GM18909 (cell line): ENCODE data around the gene CARD19.
"Not testable (repeated sequence)": the region's sequence is repeated elsewhere in the genome, so short reads cannot be mapped to it uniquely, and the experiment has no call there.

Experiments
- ATAC-seq: cut with Tn5 transposase; IDR thresholded peaks from one replicate; pipeline ENCODE4 v1.9.1; 2021; ENCODE audit warnings: mild to moderate bottlenecking; ENCODE audit not compliant: unreplicated experiment, poor library complexity

CARD19 gene

DNA sequence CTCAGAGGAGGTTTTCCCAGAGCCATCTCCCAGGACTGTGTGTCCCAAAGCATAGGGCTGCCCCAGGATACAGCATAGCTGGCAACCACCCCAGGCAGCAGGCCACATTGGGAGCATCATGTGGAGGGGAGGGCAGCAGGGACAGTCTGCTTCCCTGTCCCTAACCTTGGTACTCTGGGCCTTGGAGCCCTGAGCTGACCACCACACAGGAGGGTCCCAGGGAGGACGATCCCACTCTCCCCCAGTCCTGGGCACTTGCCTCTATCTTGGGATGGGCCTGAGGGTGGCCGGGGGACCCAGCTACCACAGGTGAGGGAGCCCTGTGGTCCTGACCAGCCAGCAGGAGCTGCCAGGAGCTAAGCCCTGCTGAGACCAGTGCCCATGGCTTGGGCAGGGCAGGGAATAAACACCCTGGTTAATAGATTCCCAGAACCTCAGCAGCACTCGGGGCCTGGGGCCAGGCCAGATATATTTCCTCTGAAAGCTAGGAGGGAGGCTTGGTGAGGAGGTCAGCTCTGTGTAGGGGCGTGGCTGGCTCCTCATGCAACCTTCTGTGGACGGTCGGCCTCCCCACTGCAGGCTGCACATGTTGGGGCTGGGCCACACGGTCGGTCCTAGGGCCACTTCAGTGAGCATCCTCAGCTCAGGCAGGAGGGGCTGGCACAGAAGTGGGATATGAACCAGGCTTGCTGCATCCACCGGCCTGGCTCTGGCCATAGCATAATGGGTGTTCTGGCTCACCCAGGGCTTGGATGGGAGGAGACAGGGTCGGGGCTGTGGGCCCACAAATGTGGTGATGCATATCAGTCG, 33.9 kb downstream of the CARD19 start:
- ATAC-seq, result no peak

DNA sequence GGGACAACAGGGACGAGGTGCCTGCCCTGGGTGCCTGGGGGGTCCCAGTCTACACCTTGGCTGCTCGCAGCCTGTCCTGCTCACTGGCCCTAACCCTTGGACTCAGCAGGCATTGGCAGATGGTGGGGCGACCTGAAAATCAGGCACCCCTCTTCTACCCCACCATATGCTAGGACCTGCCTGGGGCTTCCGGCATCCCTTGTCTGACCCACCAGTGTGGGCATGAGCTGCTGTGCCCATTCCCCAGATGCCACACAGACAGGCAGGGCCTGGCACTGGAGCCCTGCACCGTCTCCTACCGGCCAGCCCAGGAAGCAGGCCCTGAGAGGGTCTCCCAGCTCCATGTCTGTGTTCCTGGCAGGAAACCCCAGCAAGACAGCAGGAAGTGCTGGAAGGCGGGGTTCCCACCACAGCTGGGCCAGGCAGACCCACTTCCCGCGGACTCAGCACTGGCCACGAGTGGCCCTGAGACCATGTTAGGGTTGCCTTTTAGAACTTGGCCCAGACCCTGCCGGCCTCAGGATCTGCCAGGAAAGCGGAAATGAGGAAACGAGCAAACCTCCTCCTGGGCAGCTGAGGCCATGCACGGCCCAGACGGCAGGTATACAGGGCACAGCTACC, 35.0 kb downstream of the CARD19 start:
- no peak for ATAC-seq

DNA sequence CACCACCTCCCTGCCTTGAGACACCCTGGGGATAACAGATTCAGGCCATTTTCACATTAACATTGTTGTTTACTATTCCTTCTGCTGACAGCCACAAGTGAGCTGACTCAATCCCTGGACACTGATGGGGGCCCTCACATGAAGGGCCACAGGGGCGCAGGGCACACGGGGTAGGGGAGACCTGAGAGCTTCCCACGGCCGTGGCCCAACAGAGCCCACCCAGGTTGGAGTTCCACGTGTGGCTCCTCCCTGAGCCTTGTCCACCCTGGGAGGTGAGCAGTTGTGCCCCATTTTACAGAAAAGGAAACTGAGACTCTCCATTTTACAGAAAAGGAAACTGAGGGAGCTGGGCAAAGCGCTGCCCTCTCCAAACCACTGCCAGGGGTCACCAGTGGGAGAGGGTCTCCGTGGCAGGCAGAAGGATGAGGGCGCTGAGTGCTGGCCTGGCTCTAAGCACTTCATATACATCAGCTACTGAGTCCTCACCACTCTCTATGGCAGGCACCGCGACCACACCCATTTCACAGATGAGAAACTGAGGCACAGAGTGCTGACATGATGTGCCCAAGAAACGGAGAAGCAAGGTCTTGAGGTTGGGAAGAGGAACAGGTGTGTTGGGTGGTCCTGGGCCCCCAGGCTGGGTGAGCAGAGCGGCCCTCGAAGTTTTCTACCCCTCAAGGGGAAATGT, 35.7 kb downstream of the CARD19 start:
- no peak for ATAC-seq

DNA sequence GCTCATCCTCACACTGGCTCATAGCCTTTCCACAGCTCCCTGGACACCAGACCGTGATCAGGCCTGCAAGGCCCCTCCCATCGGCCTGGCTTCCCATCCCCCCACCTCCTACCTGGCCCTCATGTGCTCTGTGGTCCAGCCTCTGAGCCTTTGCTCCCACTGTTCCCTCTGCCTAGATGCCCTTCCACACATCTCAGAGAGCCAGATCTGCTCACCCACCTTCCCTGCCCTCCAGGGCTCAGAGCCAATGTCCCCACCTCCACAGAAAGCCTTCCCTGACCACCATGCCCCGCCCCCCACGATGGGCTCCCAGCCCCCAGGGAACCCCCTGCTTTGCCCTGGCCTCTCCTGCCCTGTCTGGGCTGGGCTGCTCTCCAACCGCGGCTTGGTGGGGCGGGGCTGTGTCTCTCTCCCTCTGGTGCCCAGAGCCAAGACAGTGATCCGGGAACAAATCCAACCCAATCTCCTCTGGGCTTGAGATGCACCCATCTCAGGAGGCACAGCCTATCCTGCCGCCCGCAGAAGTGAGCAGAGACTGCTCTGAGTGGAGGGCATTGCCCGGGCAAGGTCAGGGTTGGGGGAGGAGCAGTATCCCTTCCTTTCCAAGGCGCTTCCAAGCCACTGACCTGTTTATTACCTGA, 36.4 kb downstream of the CARD19 start:
- no peak for ATAC-seq

DNA sequence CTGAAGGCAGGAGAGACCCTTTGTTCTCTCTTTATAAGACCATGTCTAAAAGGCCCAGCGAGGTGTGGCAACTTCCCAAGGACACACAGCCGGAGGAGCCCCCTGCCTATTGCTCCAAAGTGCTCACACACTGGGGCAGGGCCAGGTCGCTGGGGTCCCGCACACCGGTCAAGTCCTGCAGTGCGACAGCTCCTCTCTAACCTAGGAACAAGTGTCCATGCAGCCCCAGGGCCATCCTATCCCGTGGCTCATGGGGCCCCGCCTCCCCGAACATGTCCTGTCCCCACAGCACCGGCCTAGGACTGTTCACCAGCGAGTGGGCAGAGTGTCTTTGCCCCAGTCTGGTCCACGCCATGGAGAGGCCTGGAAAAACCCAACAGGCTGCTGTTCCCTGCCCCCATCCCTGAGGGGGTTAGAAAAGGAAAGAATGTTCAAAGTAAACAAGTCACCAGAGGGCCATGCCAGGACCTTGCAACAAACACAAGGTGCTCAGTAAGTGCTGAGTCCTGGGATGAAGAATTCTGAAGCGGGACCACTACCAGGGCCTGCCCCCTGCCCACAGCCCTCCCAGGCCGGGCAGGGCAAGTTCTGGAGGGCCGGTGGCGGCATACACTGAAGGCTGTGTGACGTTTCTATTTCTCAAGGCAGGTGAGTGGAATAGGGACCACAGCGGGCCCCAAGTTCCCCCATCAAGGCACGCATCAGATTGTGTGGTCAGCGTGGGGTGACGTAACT, 37.1 kb downstream of the CARD19 start:
- ATAC-seq, result no peak

DNA sequence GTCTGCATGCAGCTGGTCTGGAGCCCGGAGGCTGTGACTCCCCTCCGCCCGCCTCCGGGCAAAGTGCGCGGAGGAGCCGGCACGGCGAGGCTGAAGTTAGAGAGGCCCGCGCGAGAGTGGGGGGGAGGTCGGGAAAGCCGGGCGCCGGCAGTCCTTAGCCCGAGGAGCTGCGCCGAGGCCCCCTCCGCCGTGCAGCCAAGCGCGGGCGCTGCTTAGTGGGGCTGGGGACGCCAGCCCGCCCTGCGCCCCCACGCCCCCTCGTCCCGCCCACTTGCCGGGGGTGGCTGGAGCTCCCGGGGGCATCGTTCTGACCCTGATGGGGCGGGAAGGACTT, 37.6 kb downstream of the CARD19 start:
- peak; percentile 50 for ATAC-seq

DNA sequence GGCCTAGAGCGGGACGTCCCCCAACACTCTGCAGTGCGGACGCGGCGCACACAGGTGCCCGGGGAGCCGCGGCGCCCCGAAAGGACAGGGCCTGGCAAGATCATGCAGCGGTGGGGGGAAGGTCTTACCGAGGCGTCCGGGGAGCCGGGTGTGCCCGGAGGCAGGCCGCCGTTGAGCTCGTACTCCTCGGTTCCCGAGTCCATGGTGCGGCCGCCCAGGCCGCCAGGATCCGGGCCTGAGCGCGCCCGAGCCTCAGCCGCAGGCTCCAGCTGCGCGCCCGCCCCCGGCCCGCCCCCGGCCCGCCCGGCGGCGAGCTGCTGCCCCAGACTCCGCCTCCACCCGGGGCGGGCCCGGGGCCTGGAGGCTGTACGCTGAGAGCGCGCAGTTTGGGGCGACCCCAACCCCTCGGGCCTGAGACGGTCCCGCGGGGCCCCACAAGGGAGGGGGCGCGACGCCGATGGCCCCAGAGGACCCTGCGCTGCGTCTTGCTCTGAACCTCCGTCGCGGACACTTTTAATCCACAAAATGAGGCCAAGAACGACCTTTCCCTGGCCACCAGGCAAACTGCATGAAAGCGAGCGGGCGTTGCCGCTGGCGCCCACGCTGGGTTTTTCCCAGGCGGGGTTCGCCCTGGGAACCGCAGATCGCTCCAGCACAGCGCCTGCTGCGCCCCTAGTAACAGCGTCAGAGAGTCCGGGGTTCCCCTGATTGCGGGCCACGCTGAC, 38.2 kb downstream of the CARD19 start, which contains the start of gene NINJ1:
Gene NINJ1 (minus strand): TSS at position 237 of the 725 bp plus-strand sequence. CDS start 34 bp downstream, at position 203.
- peak; percentile 77 for ATAC-seq

DNA sequence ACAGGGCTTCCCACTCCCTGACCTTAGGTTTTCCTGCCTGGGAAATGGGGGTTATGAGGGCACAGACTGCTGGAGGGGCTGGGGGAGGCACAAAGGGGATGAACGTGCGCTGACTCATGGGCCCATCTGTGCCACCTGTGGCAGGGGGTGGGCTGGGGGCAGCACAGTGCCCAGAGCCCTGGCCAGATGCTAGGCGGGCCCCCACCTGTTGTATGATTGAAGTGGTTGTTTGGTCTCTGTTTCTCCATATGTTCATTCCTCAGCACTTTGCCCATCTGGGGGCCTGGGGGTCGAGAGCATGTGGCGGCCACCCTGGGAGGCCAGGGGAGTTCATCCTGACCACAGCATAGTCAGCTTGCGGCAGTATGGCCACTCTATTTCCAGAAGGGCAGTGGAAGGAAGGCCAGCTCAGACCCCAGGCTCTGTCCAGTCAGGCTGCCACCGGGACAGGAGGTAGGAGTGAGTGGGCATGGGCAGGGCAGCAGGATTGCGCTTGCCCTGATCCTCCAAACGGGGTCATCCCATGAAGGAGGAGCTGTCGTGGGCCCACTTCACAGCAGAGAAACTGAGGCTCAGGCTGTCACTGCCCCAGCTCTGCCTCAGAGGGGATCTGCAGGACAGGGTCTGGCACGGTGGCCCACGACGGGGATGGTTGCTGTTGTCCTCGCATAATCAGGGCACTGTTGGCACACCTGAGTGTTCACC, 38.9 kb downstream of the CARD19 start:
- no peak for ATAC-seq

DNA sequence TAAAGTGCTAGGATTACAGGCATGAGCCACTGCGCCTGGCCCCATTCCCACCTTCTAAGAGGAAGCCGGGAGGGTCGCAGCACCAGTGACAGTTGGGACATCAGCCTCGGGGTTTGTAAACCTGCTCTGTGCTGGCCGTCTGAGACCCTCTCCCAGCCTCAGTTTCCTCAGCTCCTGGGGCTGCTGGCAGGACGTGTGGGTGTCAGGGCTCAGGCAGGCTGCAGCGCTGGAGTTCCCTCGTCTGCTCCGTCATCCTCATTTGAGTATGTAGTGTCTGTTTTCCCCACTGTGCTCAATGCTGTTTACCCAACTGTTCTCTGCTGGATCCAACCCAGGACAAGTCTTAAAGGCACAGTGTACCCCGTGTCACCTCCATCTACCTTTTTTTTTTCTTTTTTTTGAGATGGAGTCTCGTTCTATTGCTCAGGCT, 40.0 kb downstream of the CARD19 start:
- no peak for ATAC-seq

DNA sequence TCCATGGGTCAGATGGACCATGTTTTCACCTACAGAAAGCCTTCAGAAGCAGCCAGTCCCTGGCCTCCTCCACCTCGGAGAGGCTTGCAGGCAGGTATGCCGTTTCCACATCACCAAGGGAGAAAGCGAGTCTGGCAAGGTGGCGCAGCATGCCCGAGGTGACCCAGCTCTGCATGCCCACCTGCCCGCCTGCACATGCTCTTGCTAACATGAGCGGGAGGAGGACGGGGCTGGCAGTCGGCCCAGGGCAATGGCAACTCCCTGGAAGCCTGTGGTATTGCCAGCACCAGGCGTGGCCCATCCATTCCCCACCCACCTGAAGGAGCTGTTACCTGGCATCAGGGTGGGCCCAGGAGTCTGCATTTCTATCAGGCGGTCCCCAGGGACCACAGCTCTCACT, 41.3 kb downstream of the CARD19 start:
- ATAC-seq, result no peak

DNA sequence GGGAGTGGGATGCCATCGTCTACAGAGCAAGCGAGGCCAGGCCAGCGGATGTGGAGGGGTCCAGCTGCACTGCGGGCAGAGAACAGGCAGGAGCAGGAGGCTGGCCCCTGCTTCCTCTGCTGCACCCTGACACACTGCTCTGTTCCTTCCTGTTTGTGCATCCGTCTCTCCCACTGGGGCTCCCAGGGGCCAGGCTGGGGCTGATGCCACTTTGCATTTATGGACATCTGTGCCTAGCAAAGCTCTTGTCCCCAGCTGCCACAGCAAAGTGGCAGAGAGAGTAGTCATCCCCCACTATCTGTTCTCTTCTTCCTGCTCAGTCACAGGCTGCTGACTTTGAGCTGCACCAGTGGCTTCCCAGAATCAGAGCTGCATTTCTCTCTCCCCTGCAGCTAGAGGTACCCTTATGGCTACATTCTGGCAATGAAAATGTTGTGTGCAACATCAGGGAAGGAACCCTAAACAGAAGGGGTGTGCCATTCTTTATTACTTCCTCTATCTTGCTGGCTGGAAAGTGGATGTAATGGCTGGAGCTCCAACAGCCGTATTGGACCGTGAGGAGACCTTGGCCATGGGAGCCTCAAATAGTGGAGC, 42.3 kb downstream of the CARD19 start:
- ATAC-seq, result no peak

DNA sequence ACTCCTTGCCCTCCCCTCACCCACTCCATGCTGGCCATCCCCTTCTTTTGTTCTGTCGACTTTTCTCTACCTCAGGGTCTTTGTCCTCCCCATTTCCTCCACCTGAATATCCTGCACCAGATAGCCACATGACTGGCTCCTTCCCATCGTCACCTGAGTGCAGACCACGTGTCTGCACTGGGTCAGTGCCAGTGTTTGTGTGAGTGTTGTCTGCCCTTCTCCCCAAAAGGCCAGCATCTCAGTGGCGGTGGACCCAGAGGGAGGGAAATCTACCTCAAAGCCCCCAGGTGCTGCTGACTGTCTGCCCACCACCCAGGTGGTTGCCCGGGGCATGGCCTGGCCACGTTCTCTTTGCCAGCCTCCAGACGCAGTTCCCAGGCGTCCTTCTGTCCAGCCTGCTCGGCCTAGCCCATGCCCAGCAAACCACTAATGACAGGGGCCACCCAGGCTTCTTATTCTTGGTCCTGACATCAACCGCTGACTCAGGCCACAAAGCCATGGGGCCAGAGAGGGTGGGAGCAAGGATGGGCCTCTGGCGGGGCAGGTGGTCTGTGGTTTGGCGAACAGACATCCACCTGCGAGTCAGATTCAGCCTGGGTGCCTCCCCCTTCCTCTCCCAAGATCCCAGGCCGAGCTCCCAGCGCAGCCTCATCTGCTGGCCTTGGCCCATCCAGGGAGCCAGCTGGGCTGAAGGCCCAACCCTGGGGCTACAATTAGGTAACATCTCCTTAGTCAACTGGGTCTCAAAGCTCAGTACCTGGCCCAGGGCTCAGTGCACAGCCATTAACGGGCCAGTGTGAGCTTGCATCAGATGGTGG, 43.6 kb downstream of the CARD19 start:
- ATAC-seq, result no peak

DNA sequence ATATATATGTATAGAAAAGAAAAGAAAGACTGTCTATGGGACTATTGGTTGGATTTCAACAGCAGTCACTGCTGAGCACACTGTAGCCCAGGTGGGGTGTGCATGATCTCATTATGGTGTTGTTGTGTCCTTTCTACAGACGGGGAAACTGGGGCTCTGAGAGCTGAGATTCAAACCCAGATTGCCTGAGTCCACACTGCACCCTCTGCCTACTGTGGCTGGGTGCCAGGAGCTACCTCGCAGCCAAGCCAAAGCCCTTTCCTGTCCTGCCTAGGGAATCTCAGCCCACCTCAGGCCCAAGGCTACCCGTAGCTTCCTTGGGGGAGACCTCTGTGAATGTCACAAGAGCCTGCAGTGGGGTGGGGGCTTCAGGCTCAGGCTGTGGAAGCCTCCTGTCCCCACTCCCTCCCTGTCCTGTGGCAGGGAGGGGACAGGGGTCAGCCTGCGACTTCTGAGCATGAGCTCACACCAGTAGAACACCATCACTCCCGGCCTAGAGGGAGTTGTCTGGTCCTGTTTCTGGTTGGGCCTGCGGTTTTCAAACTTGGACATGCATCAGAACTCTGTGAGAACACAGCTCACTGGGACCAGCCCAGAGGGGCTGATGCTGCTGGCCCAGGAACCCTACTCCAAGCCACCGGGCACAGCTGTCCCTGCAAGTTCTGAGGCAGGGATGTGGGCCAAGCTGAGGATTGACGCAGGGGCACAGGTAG, 45.9 kb downstream of the CARD19 start:
- no peak for ATAC-seq

DNA sequence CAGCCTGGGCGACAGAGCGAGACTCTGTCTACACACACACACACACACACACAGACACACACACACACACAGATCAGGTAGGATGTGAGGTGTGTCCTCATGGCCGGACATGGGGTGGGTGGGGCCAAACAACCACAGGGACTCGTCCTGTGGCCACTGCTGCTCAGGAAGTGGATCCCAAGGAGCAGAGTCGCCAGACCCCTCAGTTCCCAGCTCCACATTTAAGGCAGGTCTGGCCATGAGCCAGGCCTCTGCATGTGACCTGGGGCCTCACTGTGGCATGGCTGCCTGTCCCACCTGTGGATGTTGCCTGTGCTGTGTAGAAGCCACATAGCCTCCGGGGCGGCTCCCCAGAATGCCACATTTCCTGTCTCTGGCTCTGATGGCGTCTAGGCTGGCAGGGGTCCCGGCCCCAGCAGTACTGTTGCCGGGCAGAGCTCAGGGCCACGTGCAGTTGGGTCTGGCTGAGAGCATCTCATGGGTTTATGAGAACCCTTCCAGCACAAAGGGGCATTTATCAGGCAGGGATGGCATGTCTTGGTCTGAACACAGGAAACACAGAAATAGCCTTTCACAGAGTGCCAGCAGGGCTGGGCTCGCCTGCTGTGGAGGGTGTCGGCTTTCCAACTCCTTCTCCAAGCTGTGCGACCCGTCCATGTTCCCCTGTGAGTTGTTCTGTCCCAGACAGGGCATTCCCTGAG, 48.0 kb downstream of the CARD19 start:
- ATAC-seq, result no peak

DNA sequence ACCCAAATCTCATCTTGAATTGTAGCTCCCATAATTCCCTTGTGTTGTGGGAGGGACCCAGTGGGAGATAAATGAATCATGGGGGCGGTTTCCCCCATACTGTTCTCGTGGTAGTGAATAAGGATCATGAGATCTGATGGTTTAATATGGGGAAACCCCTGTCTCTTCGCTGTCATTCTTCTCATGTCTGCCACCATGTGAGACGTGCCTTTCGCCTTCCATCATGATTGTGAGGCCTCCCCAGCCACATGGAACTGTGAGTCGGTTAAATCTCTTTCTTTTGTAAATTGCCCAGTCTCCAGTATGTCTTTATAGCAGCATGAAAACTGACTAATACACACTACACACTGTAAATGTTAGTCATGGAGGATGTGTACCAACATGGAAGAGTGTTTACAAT, 50.7 kb downstream of the CARD19 start:
- ATAC-seq, result not testable (repeated sequence)

DNA sequence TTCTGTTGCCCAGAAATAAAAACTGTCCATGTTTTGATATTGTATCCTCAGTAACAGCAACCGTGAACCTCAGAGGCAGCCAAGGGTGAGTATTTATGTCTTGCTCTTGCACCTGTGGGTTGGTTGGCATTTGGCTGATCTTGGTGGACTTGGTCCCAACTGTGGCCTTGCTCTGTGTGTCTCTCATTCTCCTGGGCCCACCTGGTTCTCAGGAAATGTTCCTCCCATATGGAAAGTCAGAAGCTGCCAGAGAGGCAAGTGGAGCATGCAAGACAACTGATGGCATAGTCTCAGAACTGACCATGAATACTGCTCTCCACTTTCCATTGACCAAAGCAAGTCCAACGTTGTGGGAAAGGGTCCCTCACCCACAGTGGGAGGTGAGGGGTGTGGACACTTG, 51.6 kb downstream of the CARD19 start:
- no peak for ATAC-seq

DNA sequence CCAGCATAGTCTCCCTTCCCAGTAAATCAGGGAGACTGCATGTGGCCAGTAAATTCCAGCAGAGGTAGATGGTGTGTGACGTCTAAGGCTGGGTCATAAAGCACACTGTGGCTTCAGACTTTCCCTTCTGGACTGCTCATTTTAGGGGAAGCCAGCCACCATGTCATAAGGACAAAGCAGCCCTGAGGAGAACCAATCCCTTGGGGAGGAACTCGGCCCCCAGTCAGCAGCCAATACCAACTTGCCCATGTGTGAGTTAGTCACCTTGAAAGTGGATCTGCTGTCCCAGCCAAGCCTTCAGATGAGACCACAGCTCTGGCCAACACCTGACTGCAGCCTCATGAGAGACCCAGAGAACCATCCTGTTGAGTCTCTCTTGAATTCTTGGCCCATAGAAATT, 52.7 kb downstream of the CARD19 start:
- ATAC-seq, result no peak
